ENCODE data around the gene WSB1. TPM values are rescaled to one million over a fixed set of nuclear protein-coding genes. Genes with fewer than 3 reads are reported as not detected.

WSB1 gene
- total and polyA plus RNA-seq, 2 of the 8 experiments (the other 6 are each of a cell fraction or from before 2014, with no cell fraction given) = 113 to 140 TPM

GRCh38 chr17:27313301-27313700 lies 19.4 kb downstream of the WSB1 start (continued):
- no peak for TF ChIP-seq NANOG (IDR thresholded peaks at IDR 0.05; ENCODE audit: insufficient read depth, low read depth, low read length, poor library complexity, severe bottlenecking)
- no peak for TF ChIP-seq MAX (IDR thresholded peaks at IDR 0.05)
- TF ChIP-seq TBP (IDR thresholded peaks at IDR 0.05; ENCODE audit: low read depth, low read length) = no peak
- TF ChIP-seq EZH2 (IDR thresholded peaks at IDR 0.05; ENCODE audit: low read depth, low read length, severe bottlenecking) = no peak

Measured in H1 (cell line).